Adrenal gland (tissue), 12 donors: ENCODE measurements around the gene KLHL2. TPM values are rescaled to one million over a fixed set of nuclear protein-coding genes. Genes with fewer than 3 reads are reported as not detected.
"Not testable (repeated sequence)": the region's sequence is repeated elsewhere in the genome, so short reads cannot be mapped to it uniquely, and the experiment has no call there.

Source experiments
- DNase-seq, 7 donors: peaks; one replicate each; pipeline ENCODE4 v3.0.0-alpha.2; 2019 to 2020
- H3K27ac ChIP-seq, 5 donors: fragments of 200-600 bp; sonication (generic) in 4 of 5; 1 replicate in 3 of 5; 2 replicates in 2 of 5; pipeline versions ENCODE4 v1.5.1 to v1.8.0; 2016 to 2020; ENCODE audit warnings: mild to moderate bottlenecking in 1 of 5
- H3K27me3 ChIP-seq: fragments of 200-600 bp; 2 replicates; pipeline ENCODE4 v1.8.0; 2021
- H3K36me3 ChIP-seq, 2 donors: fragments of 200-600 bp; replicated peaks in 1 of 2; 1 replicate in 1 of 2; 2 replicates in 1 of 2; pipeline versions ENCODE4 v1.5.1 to v1.8.0; 2018 to 2022
- H3K4me1 ChIP-seq, 2 donors: fragments of 200-600 bp; replicated peaks in 1 of 2; 1 replicate in 1 of 2; 2 replicates in 1 of 2; pipeline versions ENCODE4 v1.5.1 to v1.8.0; 2018 to 2021
- H3K4me3 ChIP-seq, 4 donors: fragments of 200-600 bp; sonication (generic) in 3 of 4; one replicate each; pipeline ENCODE4 v1.5.1; 2016 to 2018
- H3K9me3 ChIP-seq, 3 donors: fragments of 200-600 bp; sonication (generic) in 1 of 3; replicated peaks in 1 of 3; 1 replicate in 2 of 3; 2 replicates in 1 of 3; pipeline versions ENCODE4 v1.5.1 to v1.8.0; 2016 to 2021
- POLR2A ChIP-seq, 2 donors: fragments of 450-650 bp; IDR thresholded peaks; one replicate each; pipeline ENCODE4 v1.6.1; 2017; ENCODE audit warnings: antibody characterized with exemption in 2 of 2, mild to moderate bottlenecking in 2 of 2, moderate library complexity in 1 of 2
- WGBS, 4 donors: extraction: QIAGEN DNeasy Blood & Tissue Kit in 2 of 4; methylation state at CpG; one replicate each; pipeline versions ENCODE4 v1.1.5 to v1.1.7; 2013 to 2017; 5-methylcytosine and 5-hydroxymethylcytosine counted together
- intact Hi-C, 2 donors: fragments of 100-400 bp; cut with DNase I; formaldehyde crosslinking; loops; one replicate each; pipeline versions ENCODE4 v1.14.1 to v1.15.0; 2022 to 2023
- polyA plus RNA-seq, 3 donors: library from polyadenylated mRNA; stranded (reverse); fragments of 200-250 nt in 2 of 3; fragments of 350-450 nt in 1 of 3; fragmentation: Illumina TruSeq in 1 of 3; extraction: RNeasy Lipid Tissue Mini Kit (QIAGEN cat#74804) in 1 of 3; gene quantifications; one replicate each; pipeline ENCODE4 v1.2.3, GENCODE V29; 2013 to 2014
- total RNA-seq, 9 donors: library from RNA; depleted of rRNA in 4 of 9; stranded (reverse); fragments of >200 nt in 4 of 9; fragments of 120-200 nt in 1 of 9; fragmentation: NEBNext Ultra II Directional in 1 of 9; extraction: Animal tissue kit (Norgen Biotek cat#: 25700) in 1 of 9; gene quantifications; one replicate each; pipeline versions ENCODE4 v1.1.0 to v1.2.4, GENCODE V29; 2013 to 2023
- TF ChIP-seq, protein P1 (sequence below), 6 experiments: fragments of 450-650 bp in 4 of 6; fragments of 200-600 bp in 2 of 6; sonication (generic) in 1 of 6; IDR thresholded peaks; 1 replicate in 5 of 6; 2 replicates in 1 of 6; pipeline versions ENCODE4 v1.5.1 to v1.8.0; 2016 to 2021; ENCODE audit warnings: antibody characterized with exemption in 6 of 6, mild to moderate bottlenecking in 2 of 6, moderate library complexity in 1 of 6
- donor health status: healthy with polysubstance abuse.
- donor health status: Bipolar disorder and iron deficiency.
- donor health status: DM: yes; HTN: yes; CAD: no.
- donor health status: DM: no; HTN: no; CAD: no.
- donor health status: DM: no; HTN: no; CAD: no.
- donor health status: DM: yes; HTN: yes; CAD: no.

The KLHL2 gene
- total and polyA plus RNA-seq, 12 donors = 9.7 to 45.5 (median 25.2) TPM

DNA sequence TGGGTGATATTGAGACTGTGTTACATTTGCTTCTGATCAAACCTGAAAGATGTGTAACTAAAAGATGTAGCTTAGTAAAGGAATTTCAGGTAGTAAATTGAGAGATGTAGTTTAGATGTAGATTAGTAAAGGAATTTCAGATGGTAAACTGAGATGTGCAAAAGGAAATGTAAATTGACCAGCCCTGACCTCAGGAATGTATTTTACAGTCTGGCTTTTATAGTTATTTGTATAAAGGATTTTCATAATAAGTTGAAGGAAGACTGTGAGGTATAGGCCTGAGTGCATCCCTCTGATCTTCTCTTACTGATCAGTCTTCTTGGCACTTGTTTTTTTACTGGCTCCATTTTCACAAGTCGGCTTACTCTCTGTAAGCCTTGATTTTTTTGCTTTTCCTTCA lies 3.2 kb downstream of the KLHL2 start:
- Histone ChIP-seq H3K4me3 (no peak overlapping the region), H3K36me3 (no peaks in the 10 kb centered on the region), H3K27me3 (no peaks in the 10 kb centered on the region), H3K4me1 (peaks cover 12 to 28% of the 10 kb centered on the region in 2 donors), H3K27ac (no peak overlapping the region), H3K9me3 (no peaks in the 10 kb centered on the region)
- intact Hi-C loops = no loop called here
- DNase-seq = no peak
- 76 to 88% (median 81%) methylated on average over 1 of the region's 1 CpG for WGBS, 4 donors
- no peak for TF ChIP-seq POLR2A (IDR thresholded peaks at IDR 0.05)
- TF ChIP-seq, protein P1, sequence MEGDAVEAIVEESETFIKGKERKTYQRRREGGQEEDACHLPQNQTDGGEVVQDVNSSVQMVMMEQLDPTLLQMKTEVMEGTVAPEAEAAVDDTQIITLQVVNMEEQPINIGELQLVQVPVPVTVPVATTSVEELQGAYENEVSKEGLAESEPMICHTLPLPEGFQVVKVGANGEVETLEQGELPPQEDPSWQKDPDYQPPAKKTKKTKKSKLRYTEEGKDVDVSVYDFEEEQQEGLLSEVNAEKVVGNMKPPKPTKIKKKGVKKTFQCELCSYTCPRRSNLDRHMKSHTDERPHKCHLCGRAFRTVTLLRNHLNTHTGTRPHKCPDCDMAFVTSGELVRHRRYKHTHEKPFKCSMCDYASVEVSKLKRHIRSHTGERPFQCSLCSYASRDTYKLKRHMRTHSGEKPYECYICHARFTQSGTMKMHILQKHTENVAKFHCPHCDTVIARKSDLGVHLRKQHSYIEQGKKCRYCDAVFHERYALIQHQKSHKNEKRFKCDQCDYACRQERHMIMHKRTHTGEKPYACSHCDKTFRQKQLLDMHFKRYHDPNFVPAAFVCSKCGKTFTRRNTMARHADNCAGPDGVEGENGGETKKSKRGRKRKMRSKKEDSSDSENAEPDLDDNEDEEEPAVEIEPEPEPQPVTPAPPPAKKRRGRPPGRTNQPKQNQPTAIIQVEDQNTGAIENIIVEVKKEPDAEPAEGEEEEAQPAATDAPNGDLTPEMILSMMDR (IDR thresholded peaks at IDR 0.05) = no peak

DNA sequence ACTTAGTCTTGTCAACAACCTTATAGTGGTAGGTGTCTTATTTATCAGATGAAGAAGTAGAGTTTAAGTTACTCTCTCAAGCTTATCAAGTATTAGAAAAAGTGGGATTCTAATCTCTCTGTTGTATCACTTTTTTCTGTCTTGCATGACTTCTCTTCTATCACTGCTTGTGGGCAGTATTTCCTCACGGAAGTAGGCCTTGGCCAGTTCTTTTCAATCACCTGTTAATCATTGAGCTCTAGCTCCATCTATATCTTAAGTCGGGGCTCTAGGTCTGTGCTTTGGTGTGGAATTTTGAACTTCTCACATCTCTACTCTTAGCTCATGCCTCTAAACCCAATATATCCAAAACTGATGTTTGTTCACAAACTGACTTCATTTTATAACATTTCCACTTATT lies 5.3 kb downstream of the KLHL2 start:
- H3K4me3 ChIP-seq, DNase-seq, H3K9me3 ChIP-seq, intact Hi-C loops, H3K36me3 ChIP-seq, H3K27ac ChIP-seq, H3K27me3 ChIP-seq: not testable (repeated sequence)
- WGBS, 4 donors = 78 to 88% (median 84%) methylated on average over 2 of the region's 2 CpGs
- peaks cover 12 to 37% of the 10 kb centered on the region in 2 donors for H3K4me1 ChIP-seq

GRCh38 chr4:165213404-165213803 lies 6.0 kb downstream of the KLHL2 start:
- H3K4me3 ChIP-seq, H3K27me3 ChIP-seq, DNase-seq, intact Hi-C loops, H3K27ac ChIP-seq, H3K36me3 ChIP-seq, H3K9me3 ChIP-seq: not testable (repeated sequence)
- 95 to 100% (median 98%) methylated on average over 1 of the region's 1 CpG for WGBS, 4 donors
- peaks cover 12 to 33% of the 10 kb centered on the region in 2 donors for H3K4me1 ChIP-seq

DNA sequence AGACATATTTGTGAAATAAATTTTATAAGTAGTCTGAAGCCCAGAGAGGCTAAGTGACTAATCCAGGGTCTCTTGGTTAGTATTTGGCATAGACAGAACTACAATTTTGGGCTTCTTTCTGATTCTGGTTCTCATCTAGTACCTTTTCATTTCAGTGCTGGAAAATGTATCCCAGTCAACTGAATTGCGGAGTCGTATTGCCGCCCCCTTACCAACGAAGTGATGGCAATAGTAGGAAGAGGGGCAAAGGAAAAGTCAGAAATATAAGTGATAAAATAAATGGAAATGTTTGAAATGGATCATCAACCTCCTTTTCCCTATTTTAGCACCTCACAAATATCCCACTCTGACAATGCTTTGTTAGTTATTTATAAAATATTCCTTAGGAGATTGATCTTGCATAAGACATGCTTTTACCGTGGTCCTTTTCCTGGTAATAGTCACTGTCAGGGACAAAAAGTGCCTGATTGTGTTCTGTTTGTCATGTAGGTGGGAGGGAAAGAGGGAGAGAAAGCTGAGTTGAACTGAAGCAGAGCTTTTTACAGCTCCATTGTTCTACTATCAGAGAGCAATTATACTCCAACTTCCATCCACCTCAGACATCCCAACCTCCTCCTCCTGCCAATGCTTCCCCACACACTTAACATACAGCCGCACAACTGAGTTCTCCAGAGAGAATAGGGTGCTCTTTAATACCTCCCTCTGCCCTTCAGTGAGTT lies 6.8 kb downstream of the KLHL2 start:
- H3K4me1 ChIP-seq = peaks cover 7 to 26% of the 10 kb centered on the region in 2 donors
- not testable (repeated sequence) for H3K27ac ChIP-seq

DNA sequence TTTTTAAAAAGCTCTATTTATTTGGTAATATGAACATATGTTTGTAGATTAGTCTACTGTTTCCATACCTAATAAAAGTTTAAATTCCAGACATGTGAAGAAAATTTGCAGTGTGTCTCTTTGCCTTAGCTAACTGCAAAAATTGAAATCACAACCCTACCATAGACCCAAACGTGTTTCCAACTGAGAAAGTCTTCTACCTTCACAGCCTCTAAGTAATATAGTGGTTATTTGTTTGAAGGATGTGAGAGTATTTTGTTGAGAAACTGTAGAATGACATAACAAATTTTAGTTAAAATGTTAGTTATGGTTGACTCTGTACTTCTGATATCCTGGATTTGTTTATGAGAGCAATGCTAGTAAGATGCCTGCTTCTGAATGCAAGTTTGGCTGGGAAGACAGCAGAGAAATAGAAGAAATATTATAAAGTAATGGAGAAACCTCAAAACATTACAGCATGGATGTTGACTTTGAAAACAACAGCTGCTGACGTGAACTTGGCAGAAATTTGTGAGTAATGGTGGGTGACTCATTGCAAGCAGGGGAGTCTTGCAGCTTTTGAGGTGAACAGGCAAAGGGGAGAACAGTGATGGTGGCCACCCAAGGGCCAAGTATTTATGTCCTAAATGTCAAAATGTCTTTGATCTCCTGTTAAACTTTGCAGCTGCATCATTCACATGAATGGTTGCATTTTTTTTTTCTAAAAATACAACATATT lies 7.8 kb downstream of the KLHL2 start:
- peak; percentile 46 to 83 (median 66) for DNase-seq
- H3K36me3 ChIP-seq, H3K27me3 ChIP-seq, H3K4me3 ChIP-seq, intact Hi-C loops, H3K27ac ChIP-seq, H3K9me3 ChIP-seq: not testable (repeated sequence)
- H3K4me1 ChIP-seq = peaks cover 7 to 21% of the 10 kb centered on the region in 2 donors
- WGBS, 4 donors = 38 to 61% (median 46%) methylated on average over 2 of the region's 2 CpGs

More for the DNA sequence above, 6.8 kb downstream of the KLHL2 start:
- H3K27me3 ChIP-seq, H3K36me3 ChIP-seq, H3K4me3 ChIP-seq, intact Hi-C loops, H3K9me3 ChIP-seq, DNase-seq: not testable (repeated sequence)
- 81 to 87% (median 83%) methylated on average over 6 of the region's 6 CpGs for WGBS, 4 donors

- H3K9me3 ChIP-seq, intact Hi-C loops, DNase-seq, H3K27me3 ChIP-seq, H3K4me3 ChIP-seq, H3K36me3 ChIP-seq, H3K27ac ChIP-seq: not testable (repeated sequence)
- WGBS, 4 donors = 72 to 82% (median 78%) methylated on average over 2 of the region's 2 CpGs
- peaks cover 7 to 21% of the 10 kb centered on the region in 2 donors for H3K4me1 ChIP-seq
Measured at GRCh38 chr4:165215761-165216487, 8.6 kb downstream of the KLHL2 start.
